ENCODE data around the gene SYNE2. TPM values are rescaled to one million over a fixed set of nuclear protein-coding genes. Genes with fewer than 3 reads are reported as not detected.
"Not testable (repeated sequence)": the region's sequence is repeated elsewhere in the genome, so short reads cannot be mapped to it uniquely, and the experiment has no call there.

SYNE2 gene
- total RNA-seq, 2 donors from 2014 or later, result 39.4 to 41.0 TPM

- H3K36me3 Mint-ChIP-seq, result peaks cover 0 to 5% of the 10 kb centered on the region in 2 donors
- no peak for DNase-seq (ENCODE audit: low spot score in 2 of 2)
- H3K27ac Mint-ChIP-seq, result no peak overlapping the region
- H3K9me3 Mint-ChIP-seq, result no peaks in the 10 kb centered on the region
- ATAC-seq, result no peak
Measured at GRCh38 chr14:64137657-64138290, 285.0 kb downstream of the SYNE2 start.

GRCh38 chr14:64147126-64147790 lies 294.5 kb downstream of the SYNE2 start:
- no peak for DNase-seq (ENCODE audit: low spot score in 2 of 2)
- H3K9me3 Mint-ChIP-seq, result no peaks in the 10 kb centered on the region
- peaks cover 0 to 14% of the 10 kb centered on the region in 2 donors for H3K36me3 Mint-ChIP-seq
- ATAC-seq, result no peak
- H3K27ac Mint-ChIP-seq, result peak overlapping the region in 1 of 2 donors; percentile 25

GRCh38 chr14:64149921-64150320 lies 297.1 kb downstream of the SYNE2 start:
- DNase-seq (ENCODE audit: low spot score in 2 of 2) (no peak), ATAC-seq (no peak)
- Mint-ChIP-seq H3K36me3 (peaks cover 0 to 9% of the 10 kb centered on the region in 2 donors), H3K27ac (no peak overlapping the region), H3K9me3 (no peaks in the 10 kb centered on the region)

- Mint-ChIP-seq H3K27ac (no peak overlapping the region), H3K9me3 (no peaks in the 10 kb centered on the region), H3K36me3 (no peaks in the 10 kb centered on the region)
- no peak for ATAC-seq
- DNase-seq (ENCODE audit: low spot score in 2 of 2), result no peak
Measured at GRCh38 chr14:64158608-64159007, 305.8 kb downstream of the SYNE2 start.

- DNase-seq (ENCODE audit: low spot score in 2 of 2) (no peak), ATAC-seq (no peak)
- no peak overlapping the region for H3K27ac Mint-ChIP-seq
- H3K36me3 Mint-ChIP-seq, result no peaks in the 10 kb centered on the region
- no peaks in the 10 kb centered on the region for H3K9me3 Mint-ChIP-seq
Measured at GRCh38 chr14:64159588-64159987, 306.8 kb downstream of the SYNE2 start.

- ATAC-seq, result no peak
- Mint-ChIP-seq H3K27ac (no peak overlapping the region), H3K9me3 (no peaks in the 10 kb centered on the region), H3K36me3 (no peaks in the 10 kb centered on the region)
- no peak for DNase-seq (ENCODE audit: low spot score in 2 of 2)
Measured at GRCh38 chr14:64170181-64170580, 317.4 kb downstream of the SYNE2 start.

- H3K36me3 Mint-ChIP-seq, result peaks cover 10% of the 10 kb centered on the region in 2 donors
- ATAC-seq (peak; percentile 47 to 90), DNase-seq (ENCODE audit: low spot score in 2 of 2) (no peak)
- H3K9me3 Mint-ChIP-seq, result no peaks in the 10 kb centered on the region
- H3K27ac Mint-ChIP-seq, result no peak overlapping the region
Measured at GRCh38 chr14:64174922-64175782, 322.3 kb downstream of the SYNE2 start.

- Mint-ChIP-seq H3K36me3 (peaks cover 10% of the 10 kb centered on the region in 2 donors), H3K9me3 (no peaks in the 10 kb centered on the region), H3K27ac (peak overlapping the region; percentile 7 to 40)
- DNase-seq (ENCODE audit: low spot score in 2 of 2), result no peak
- peak in 1 of 2 donors; percentile 30 for ATAC-seq
Measured at GRCh38 chr14:64176330-64176729, 323.5 kb downstream of the SYNE2 start.

GRCh38 chr14:64178814-64179213 lies 326.0 kb downstream of the SYNE2 start:
- Mint-ChIP-seq H3K9me3 (no peaks in the 10 kb centered on the region), H3K27ac (peak overlapping the region in 1 of 2 donors; percentile 32), H3K36me3 (peaks cover 10% of the 10 kb centered on the region in 2 donors)
- no peak for ATAC-seq
- no peak for DNase-seq (ENCODE audit: low spot score in 2 of 2)

- not testable (repeated sequence) for H3K27ac Mint-ChIP-seq; H3K36me3 Mint-ChIP-seq; DNase-seq (ENCODE audit: low spot score in 2 of 2); ATAC-seq; H3K9me3 Mint-ChIP-seq
Measured at GRCh38 chr14:64182908-64183307, 330.1 kb downstream of the SYNE2 start.

GRCh38 chr14:64184103-64184729 lies 331.4 kb downstream of the SYNE2 start:
- Mint-ChIP-seq H3K9me3 (no peaks in the 10 kb centered on the region), H3K36me3 (peaks cover 0 to 12% of the 10 kb centered on the region in 2 donors), H3K27ac (peak overlapping the region in 1 of 2 donors; percentile 14)
- no peak for DNase-seq (ENCODE audit: low spot score in 2 of 2)
- ATAC-seq, result no peak

- peak in 1 of 2 donors; percentile 75 for ATAC-seq
- Mint-ChIP-seq H3K9me3 (no peaks in the 10 kb centered on the region), H3K36me3 (peaks cover 0 to 7% of the 10 kb centered on the region in 2 donors), H3K27ac (peak overlapping the region in 1 of 2 donors; percentile 14)
- no peak for DNase-seq (ENCODE audit: low spot score in 2 of 2)
Measured at GRCh38 chr14:64185184-64185583, 332.4 kb downstream of the SYNE2 start.

GRCh38 chr14:64186231-64187129 lies 333.7 kb downstream of the SYNE2 start:
- DNase-seq (ENCODE audit: low spot score in 2 of 2), result no peak
- Mint-ChIP-seq H3K36me3 (peaks cover 0 to 7% of the 10 kb centered on the region in 2 donors), H3K27ac (no peak overlapping the region), H3K9me3 (no peaks in the 10 kb centered on the region)
- ATAC-seq, result no peak

GRCh38 chr14:64187331-64187730 lies 334.5 kb downstream of the SYNE2 start:
- H3K36me3 Mint-ChIP-seq, result peaks cover 0 to 7% of the 10 kb centered on the region in 2 donors
- DNase-seq (ENCODE audit: low spot score in 2 of 2), result no peak
- no peaks in the 10 kb centered on the region for H3K9me3 Mint-ChIP-seq
- no peak overlapping the region for H3K27ac Mint-ChIP-seq
- no peak for ATAC-seq

GRCh38 chr14:64190974-64191502 lies 338.2 kb downstream of the SYNE2 start:
- peaks cover 0 to 7% of the 10 kb centered on the region in 2 donors for H3K36me3 Mint-ChIP-seq
- no peaks in the 10 kb centered on the region for H3K9me3 Mint-ChIP-seq
- DNase-seq (ENCODE audit: low spot score in 2 of 2) (no peak), ATAC-seq (no peak)
- H3K27ac Mint-ChIP-seq, result no peak overlapping the region

- ATAC-seq (no peak), DNase-seq (ENCODE audit: low spot score in 2 of 2) (no peak)
- Mint-ChIP-seq H3K36me3 (peaks cover 0 to 7% of the 10 kb centered on the region in 2 donors), H3K9me3 (no peaks in the 10 kb centered on the region), H3K27ac (no peak overlapping the region)
Measured at GRCh38 chr14:64191756-64192155, 339.0 kb downstream of the SYNE2 start.

Data from activated naive CD4-positive, alpha-beta T cell treated with anti-CD3 and anti-CD28 coated beads, Interleukin-2, amount 50 U/mL, for 72 hours (primary cell).